Panc1 (cell line): ENCODE results near the gene C18orf54.

Experiments used
- POLR2AphosphoS5 ChIP-seq: IDR thresholded peaks from 2 replicates; pipeline ENCODE4 v1.6.1; 2012; ENCODE audit warnings: mild to moderate bottlenecking, low read depth, low read length, moderate library complexity
- SIN3A ChIP-seq: IDR thresholded peaks from 2 replicates; pipeline ENCODE4 v1.6.1; 2012; ENCODE audit warnings: low read depth, mild to moderate bottlenecking, low read length, moderate library complexity, borderline replicate concordance; ENCODE audit not compliant: insufficient read depth
- TF ChIP-seq, protein P1 (sequence below): fragments of 450-650 bp; IDR thresholded peaks from 2 replicates; pipeline ENCODE4 v1.5.1; 2017; ENCODE audit warnings: mild to moderate bottlenecking

DNA sequence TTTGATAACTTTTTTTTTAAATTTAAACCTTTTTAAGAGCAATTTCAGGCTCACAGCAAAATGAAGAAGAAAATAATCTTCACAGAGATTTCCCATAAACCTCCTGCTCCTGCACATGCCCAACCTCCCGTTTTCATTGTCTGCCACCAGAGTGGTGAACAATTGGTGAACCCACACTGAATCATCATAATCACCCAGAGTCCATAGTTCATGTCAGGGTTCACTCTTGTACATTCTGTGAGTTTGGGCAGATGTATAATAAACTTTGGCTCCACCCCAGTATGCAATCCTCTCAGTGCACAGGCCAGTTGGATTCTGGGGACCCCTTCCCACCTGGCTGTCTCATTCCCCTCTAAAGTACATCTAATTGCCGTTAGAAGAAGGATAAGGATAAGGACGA, 24.4 kb downstream of the C18orf54 start:
- TF ChIP-seq, protein P1, sequence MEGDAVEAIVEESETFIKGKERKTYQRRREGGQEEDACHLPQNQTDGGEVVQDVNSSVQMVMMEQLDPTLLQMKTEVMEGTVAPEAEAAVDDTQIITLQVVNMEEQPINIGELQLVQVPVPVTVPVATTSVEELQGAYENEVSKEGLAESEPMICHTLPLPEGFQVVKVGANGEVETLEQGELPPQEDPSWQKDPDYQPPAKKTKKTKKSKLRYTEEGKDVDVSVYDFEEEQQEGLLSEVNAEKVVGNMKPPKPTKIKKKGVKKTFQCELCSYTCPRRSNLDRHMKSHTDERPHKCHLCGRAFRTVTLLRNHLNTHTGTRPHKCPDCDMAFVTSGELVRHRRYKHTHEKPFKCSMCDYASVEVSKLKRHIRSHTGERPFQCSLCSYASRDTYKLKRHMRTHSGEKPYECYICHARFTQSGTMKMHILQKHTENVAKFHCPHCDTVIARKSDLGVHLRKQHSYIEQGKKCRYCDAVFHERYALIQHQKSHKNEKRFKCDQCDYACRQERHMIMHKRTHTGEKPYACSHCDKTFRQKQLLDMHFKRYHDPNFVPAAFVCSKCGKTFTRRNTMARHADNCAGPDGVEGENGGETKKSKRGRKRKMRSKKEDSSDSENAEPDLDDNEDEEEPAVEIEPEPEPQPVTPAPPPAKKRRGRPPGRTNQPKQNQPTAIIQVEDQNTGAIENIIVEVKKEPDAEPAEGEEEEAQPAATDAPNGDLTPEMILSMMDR, result no peak
- TF ChIP-seq POLR2AphosphoS5 (no peak), SIN3A (no peak)
